Mesothelial cell of epicardium (in vitro differentiated cells): Measurements from ENCODE around the gene COL27A1. TPM values are rescaled to one million over a fixed set of nuclear protein-coding genes. Genes with fewer than 3 reads are reported as not detected.

ENCODE experiments used
- DNase-seq, 2 experiments: peaks; one replicate each; pipeline ENCODE4 v3.0.0; 2021; ENCODE audit warnings: low spot score in 2 of 2; ENCODE audit not compliant: unreplicated experiment in 2 of 2
- H3K27ac Mint-ChIP-seq: 2 replicates; pipeline ENCODE4 v1.8.0; 2021; ENCODE audit warnings: mixed read lengths
- H3K27me3 Mint-ChIP-seq: 2 replicates; pipeline ENCODE4 v1.8.0; 2021; ENCODE audit warnings: low read depth, mixed read lengths
- H3K36me3 Mint-ChIP-seq: 2 replicates; pipeline ENCODE4 v1.8.0; 2021; ENCODE audit warnings: mixed read lengths
- H3K4me1 Mint-ChIP-seq: 2 replicates; pipeline ENCODE4 v1.8.0; 2021; ENCODE audit warnings: mixed read lengths
- H3K4me3 Mint-ChIP-seq: 2 replicates; pipeline ENCODE4 v1.8.0; 2021; ENCODE audit warnings: mild to moderate bottlenecking, moderate library complexity, mixed read lengths
- H3K9me3 Mint-ChIP-seq: 2 replicates; pipeline ENCODE4 v1.8.0; 2021; ENCODE audit warnings: mixed read lengths
- total RNA-seq: library from RNA; stranded (reverse); gene quantifications from 3 replicates; pipeline ENCODE4 v1.2.1, GENCODE V29; 2021
- TF ChIP-seq, protein P1 (sequence below): fragments of 200-600 bp; sonication (generic); IDR thresholded peaks from one replicate; pipeline ENCODE4 v1.5.0; 2021; ENCODE audit warnings: antibody characterized with exemption; ENCODE audit not compliant: unreplicated experiment

Gene COL27A1
- total RNA-seq, 1 donor from 2014 or later: 138 TPM

GRCh38 chr9:114288193-114289091 lies 133.1 kb downstream of the COL27A1 start:
- DNase-seq: peak; percentile 21 to 59
- Mint-ChIP-seq H3K9me3 (peaks cover 4% of the 10 kb centered on the region), H3K27me3 (no peaks in the 10 kb centered on the region), H3K36me3 (peaks cover 25% of the 10 kb centered on the region), H3K4me1 (peaks cover 24% of the 10 kb centered on the region), H3K4me3 (no peak overlapping the region), H3K27ac (peak overlapping the region; percentile 86)
- TF ChIP-seq, protein P1, sequence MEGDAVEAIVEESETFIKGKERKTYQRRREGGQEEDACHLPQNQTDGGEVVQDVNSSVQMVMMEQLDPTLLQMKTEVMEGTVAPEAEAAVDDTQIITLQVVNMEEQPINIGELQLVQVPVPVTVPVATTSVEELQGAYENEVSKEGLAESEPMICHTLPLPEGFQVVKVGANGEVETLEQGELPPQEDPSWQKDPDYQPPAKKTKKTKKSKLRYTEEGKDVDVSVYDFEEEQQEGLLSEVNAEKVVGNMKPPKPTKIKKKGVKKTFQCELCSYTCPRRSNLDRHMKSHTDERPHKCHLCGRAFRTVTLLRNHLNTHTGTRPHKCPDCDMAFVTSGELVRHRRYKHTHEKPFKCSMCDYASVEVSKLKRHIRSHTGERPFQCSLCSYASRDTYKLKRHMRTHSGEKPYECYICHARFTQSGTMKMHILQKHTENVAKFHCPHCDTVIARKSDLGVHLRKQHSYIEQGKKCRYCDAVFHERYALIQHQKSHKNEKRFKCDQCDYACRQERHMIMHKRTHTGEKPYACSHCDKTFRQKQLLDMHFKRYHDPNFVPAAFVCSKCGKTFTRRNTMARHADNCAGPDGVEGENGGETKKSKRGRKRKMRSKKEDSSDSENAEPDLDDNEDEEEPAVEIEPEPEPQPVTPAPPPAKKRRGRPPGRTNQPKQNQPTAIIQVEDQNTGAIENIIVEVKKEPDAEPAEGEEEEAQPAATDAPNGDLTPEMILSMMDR: no peak

DNA sequence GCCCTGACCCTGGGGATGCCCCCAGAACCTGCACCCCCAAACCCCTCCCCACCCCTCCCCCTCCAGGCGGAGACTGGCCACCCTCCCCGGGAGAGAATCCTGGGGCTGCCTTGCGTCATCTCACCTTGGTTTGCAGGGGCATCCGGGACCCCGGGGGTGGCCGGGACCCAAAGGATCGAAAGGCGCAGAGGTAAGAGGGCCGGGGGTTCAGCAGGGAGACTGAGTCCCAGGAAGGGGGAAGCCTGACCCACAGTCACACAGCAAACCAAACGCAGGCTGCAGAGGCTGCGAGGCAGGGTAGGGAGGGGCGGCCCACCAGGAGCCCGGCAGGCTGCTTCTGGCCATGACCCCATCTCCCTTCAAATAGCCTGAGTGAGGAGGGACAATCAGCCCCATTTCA lies 133.8 kb downstream of the COL27A1 start:
- peaks cover 27% of the 10 kb centered on the region for H3K36me3 Mint-ChIP-seq
- H3K27me3 Mint-ChIP-seq: no peaks in the 10 kb centered on the region
- peaks cover 5% of the 10 kb centered on the region for H3K9me3 Mint-ChIP-seq
- H3K4me3 Mint-ChIP-seq: no peak overlapping the region
- TF ChIP-seq, protein P1: no peak
- H3K4me1 Mint-ChIP-seq: peaks cover 24% of the 10 kb centered on the region
- H3K27ac Mint-ChIP-seq: no peak overlapping the region
- DNase-seq: peak in 1 of 2 experiments; percentile 33

- DNase-seq: peak in 1 of 2 experiments; percentile 38
Measured at GRCh38 chr9:114289571-114290481, 134.5 kb downstream of the COL27A1 start.

GRCh38 chr9:114290561-114290986 lies 135.2 kb downstream of the COL27A1 start:
- Mint-ChIP-seq H3K4me3 (no peak overlapping the region), H3K9me3 (peaks cover 18% of the 10 kb centered on the region), H3K4me1 (peaks cover 19% of the 10 kb centered on the region), H3K27me3 (no peaks in the 10 kb centered on the region), H3K27ac (peak overlapping the region; percentile 45), H3K36me3 (peaks cover 36% of the 10 kb centered on the region)
- peak in 1 of 2 experiments; percentile 30 for DNase-seq
- TF ChIP-seq, protein P1: no peak

More at GRCh38 chr9:114289571-114290481, 134.5 kb downstream of the COL27A1 start:
- TF ChIP-seq, protein P1: no peak
- Mint-ChIP-seq H3K4me1 (peaks cover 24% of the 10 kb centered on the region), H3K9me3 (peaks cover 12% of the 10 kb centered on the region), H3K27me3 (no peaks in the 10 kb centered on the region), H3K4me3 (no peak overlapping the region), H3K27ac (no peak overlapping the region), H3K36me3 (peaks cover 32% of the 10 kb centered on the region)

DNA sequence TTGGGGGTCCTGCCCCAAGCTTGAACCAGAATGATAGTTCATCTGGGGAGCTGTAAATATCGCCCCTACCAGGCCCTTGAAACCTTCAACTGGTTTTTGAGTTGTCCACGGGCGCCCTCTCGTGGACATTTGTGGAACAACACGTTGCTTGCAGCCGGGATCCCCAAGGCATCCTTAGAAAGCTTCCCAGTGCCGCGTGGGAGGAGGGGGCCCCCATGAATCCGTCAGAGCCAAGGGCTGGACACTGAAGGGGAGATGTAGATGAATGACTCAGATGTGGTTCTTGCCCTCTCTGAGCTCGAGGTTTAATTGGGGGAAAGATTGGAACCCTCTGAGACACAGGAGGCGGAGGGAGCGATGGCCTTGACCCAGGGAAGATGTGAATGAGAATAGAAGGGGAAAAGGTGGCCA lies 135.7 kb downstream of the COL27A1 start:
- no peaks in the 10 kb centered on the region for H3K27me3 Mint-ChIP-seq
- DNase-seq: peak; percentile 51 to 89
- peak overlapping the region; percentile 45 for H3K27ac Mint-ChIP-seq
- H3K36me3 Mint-ChIP-seq: peaks cover 41% of the 10 kb centered on the region
- TF ChIP-seq, protein P1: peak; percentile 99
- H3K4me3 Mint-ChIP-seq: no peak overlapping the region
- peaks cover 22% of the 10 kb centered on the region for H3K9me3 Mint-ChIP-seq
- peaks cover 16% of the 10 kb centered on the region for H3K4me1 Mint-ChIP-seq
